SH-SY5Y (cell line): ENCODE results near the gene ANO8.

Source experiments
- GATA2 ChIP-seq: IDR thresholded peaks from 2 replicates; pipeline ENCODE4 v1.6.1; 2011; ENCODE audit warnings: mild to moderate bottlenecking, low read depth, low read length
- GATA3 ChIP-seq: IDR thresholded peaks from 2 replicates; pipeline ENCODE4 v1.6.1; 2011; ENCODE audit warnings: low read depth, mild to moderate bottlenecking, low read length, moderate library complexity

ANO8 gene

DNA sequence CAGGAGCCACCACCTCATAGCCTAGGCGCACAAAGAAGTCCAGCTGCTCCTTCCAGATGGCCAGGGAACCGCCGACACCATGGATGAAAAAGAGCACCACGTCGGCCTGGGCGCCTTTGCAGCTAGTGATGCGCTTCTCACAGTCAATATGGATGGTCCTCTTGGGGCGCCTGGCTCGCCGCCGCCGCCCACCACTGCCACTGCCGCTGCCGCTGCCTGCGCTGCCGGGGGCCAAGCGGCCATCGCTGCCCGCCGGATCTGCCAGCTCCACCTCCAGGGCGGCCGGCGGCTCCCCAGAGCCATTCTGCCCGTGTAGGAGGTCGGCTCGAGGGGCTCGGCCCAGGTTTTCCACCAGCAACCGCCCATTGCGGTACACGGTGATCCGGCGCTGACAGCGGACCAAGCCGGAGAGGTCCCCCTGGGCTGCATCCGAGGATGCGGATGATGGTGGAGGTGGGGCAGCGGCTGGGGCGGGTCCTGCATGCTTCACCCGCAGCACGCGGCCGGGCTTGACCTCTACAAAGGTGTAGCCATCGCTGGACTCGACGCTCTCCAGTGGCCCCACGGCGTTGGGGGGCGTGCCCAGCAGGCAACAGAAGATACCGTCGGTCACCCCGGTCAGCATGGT is 33.5 kb downstream of the ANO8 start:
- no peak for TF ChIP-seq GATA3
- no peak for TF ChIP-seq GATA2

GRCh38 chr19:17296976-17297375 is 37.7 kb downstream of the ANO8 start:
- TF ChIP-seq GATA2 = no peak
- TF ChIP-seq GATA3 = no peak

DNA sequence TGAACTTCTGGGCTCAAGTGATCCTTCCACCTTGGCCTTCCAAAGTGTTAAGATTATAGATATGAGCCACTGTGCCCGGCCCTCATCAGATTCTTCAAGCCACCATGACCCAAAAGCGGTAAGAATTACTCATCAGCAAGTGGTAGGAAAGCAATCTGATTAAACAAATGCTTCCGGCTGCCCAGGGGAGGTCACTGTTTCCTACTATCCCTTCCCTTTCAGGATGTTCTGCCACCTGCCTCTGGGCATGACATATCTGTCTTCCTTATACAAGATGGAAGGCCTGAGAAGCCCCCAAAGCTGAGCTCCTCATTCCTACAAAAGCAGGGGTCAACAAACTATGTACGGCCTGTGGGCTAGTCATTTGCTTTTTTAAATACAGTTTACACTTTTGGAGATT is 38.4 kb downstream of the ANO8 start:
- TF ChIP-seq GATA2 (no peak), GATA3 (no peak)

DNA sequence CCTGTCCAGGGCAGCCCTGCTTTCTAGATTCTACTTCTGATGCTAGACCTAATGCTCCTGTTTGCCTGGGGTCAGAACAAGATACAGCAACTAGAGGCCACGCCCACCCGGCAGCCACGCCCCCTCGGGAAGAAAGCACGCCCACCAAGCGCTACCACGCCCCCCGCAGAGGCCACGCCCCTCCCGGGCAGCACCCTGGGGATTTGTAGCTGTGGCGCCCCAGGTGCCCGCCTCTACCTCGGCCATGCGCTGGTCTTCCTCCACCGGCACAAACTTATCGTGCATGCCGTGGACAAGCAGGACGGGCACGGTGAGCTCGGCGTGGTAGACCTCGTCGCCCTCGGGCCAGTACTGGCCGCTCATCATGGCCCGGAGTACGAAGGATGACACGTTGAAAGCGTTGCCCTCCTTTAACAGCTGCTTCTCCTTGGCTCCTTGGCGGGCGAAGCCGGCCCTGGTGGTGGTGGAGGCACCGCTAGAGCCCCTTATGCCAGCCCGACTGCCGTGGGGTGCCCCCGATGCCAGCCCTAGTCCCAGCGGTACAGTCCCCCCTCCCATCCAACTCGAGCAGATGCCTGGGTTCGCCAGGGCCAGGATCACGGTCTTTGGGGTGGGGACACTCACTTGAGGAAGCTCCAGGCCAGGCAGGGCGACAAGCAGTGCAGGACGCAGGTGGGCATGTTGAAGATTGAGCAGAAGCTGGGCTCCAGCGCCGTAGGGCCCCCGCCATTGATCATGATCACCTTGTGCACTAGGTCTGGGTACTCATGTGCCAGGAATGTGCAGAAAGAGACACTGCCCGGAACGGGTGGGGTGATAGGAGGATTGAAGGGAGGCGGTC is 40.4 kb downstream of the ANO8 start:
- TF ChIP-seq GATA2 (no peak), GATA3 (no peak)

- TF ChIP-seq GATA3 = no peak
- no peak for TF ChIP-seq GATA2
These were observed 41.0 kb downstream of the ANO8 start for GRCh38 chr19:17293605-17294004.

- TF ChIP-seq GATA3 (no peak), GATA2 (no peak)
These were observed 42.2 kb downstream of the ANO8 start for GRCh38 chr19:17292301-17293074.

DNA sequence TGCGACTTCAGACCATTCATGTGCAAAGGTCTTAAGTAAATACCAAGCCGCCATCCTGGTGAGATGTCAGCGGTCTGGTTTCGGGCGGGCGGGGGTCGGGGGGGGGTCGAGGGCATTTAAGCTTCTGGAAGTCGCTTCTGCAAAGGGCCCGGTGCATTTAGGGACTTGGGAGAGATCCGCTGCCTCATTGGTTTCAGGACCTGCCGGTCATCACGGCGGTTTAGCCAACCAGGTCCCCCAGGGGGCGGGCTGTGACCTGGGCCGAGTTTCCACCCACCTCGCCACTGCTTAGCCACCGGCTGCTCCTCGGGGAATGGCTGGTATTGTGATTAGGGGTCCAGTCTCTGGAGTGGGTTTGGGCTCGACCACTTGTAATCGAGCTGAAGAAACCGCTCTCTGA is 45.2 kb downstream of the ANO8 start:
- TF ChIP-seq GATA3 (no peak), GATA2 (no peak)

- TF ChIP-seq GATA2 (no peak), GATA3 (no peak)
These were observed 47.9 kb downstream of the ANO8 start for GRCh38 chr19:17286752-17287151.

DNA sequence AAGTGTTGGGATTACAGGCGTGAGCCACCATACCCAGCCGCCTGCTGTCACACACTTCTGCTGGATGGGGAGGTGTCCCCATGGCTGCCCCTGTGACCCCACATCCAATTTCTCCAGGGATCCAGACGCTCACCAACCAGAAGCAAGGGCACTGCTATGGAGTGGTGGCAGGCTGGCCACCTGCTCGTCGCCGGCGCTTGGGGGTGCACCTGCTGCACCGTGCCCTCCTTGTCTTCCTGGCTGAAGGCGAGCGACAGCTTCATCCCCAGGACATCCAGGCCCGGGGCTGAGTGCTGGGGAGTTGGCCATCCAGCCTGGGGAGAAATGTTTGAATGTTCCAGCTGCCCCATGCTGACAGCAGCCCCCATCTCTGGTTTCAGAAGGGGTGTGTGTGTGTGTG is 48.4 kb downstream of the ANO8 start:
- no peak for TF ChIP-seq GATA3
- no peak for TF ChIP-seq GATA2

DNA sequence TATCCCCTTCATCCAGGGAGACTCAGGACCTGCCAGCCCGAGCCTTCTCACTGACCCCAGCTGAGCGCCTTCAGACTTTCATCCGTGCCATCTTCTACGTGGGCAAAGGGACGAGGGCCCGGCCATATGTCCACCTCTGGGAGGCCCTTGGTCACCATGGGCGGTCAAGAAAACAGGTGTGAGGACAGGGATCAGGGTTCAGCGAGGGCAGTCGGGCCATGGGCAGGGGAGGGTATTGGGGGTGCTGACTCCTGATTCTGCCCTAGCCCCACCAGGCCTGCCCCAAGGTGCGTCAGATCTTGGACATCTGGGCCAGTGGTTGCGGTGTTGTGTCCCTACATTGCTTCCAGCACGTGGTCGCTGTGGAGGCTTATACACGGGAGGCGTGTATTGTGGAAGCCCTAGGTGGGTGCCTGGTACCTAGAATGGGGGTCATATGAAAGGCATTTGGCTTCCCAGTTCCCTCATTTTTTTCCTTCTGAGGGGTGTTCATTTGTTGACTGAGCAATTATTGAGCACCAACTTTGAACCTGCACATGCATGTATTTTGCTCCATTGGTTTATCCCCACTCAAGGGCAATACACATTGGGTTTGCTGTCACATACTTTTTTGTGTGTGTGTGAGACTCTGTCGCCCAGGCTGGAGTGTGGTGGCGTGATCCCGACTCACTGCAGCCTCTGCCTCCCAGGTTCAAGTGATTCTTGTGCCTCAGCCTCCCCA is 49.1 kb downstream of the ANO8 start:
- no peak for TF ChIP-seq GATA2
- no peak for TF ChIP-seq GATA3

- no peak for TF ChIP-seq GATA3
- no peak for TF ChIP-seq GATA2
These were observed 51.1 kb downstream of the ANO8 start for GRCh38 chr19:17283504-17283996.

GRCh38 chr19:17282488-17283125 is 52.0 kb downstream of the ANO8 start:
- TF ChIP-seq GATA2 = no peak
- no peak for TF ChIP-seq GATA3

- TF ChIP-seq GATA3 (no peak), GATA2 (no peak)
These were observed 53.0 kb downstream of the ANO8 start, which contains the start of gene ANKLE1 for GRCh38 chr19:17281391-17282304. TSS of gene ANKLE1 (plus strand) at chr19:17281901. CDS start at chr19:17281921, 20 bp downstream.
